Aorta (tissue), 5 donors: ENCODE data around the gene PALLD. TPM values are rescaled to one million over a fixed set of nuclear protein-coding genes. Genes with fewer than 3 reads are reported as not detected.

Source experiments
- ATAC-seq: fragments of 200-7000 bp; cut with Tn5 transposase; one replicate; pipeline ENCODE4 v1.9.1; 2022; ENCODE audit warnings: moderate library complexity; ENCODE audit not compliant: low FRiP score
- DNase-seq, 2 donors: peaks; one replicate each; pipeline ENCODE4 v3.0.0-alpha.2; 2020
- H3K27ac ChIP-seq, 2 donors: one replicate each; pipeline ENCODE4 v1.5.1; 2013; ENCODE audit warnings: low read length in 2 of 2, mild to moderate bottlenecking in 2 of 2, moderate library complexity in 2 of 2, control low read depth in 1 of 2, inconsistent platforms in 1 of 2, low read depth in 1 of 2
- H3K27me3 ChIP-seq, 2 donors: one replicate each; pipeline ENCODE4 v1.6.1; 2013; ENCODE audit warnings: control low read depth in 1 of 2, low read length in 1 of 2, mild to moderate bottlenecking in 1 of 2, moderate library complexity in 1 of 2; ENCODE audit not compliant: insufficient read depth in 2 of 2, control insufficient read depth in 1 of 2
- H3K36me3 ChIP-seq, 2 donors: one replicate each; pipeline ENCODE4 v1.6.1; 2013; ENCODE audit warnings: control low read depth in 1 of 2, low read length in 1 of 2, mild to moderate bottlenecking in 1 of 2; ENCODE audit not compliant: insufficient read depth in 2 of 2, control insufficient read depth in 1 of 2
- H3K4me1 ChIP-seq, 2 donors: one replicate each; pipeline ENCODE4 v1.6.1; 2013; ENCODE audit warnings: low read length in 2 of 2, control low read depth in 1 of 2, mild to moderate bottlenecking in 1 of 2, moderate library complexity in 1 of 2; ENCODE audit not compliant: insufficient read depth in 2 of 2, control insufficient read depth in 1 of 2
- H3K4me3 ChIP-seq, 2 donors: one replicate each; pipeline ENCODE4 v1.5.1; 2013; ENCODE audit warnings: low read length in 2 of 2, control low read depth in 1 of 2, mild to moderate bottlenecking in 1 of 2
- H3K9me3 ChIP-seq: one replicate; pipeline ENCODE4 v1.6.1; 2013; ENCODE audit warnings: mild to moderate bottlenecking, low read length; ENCODE audit not compliant: control insufficient read depth
- WGBS, 2 donors: extraction: QIAGEN DNeasy Blood & Tissue Kit; methylation state at CpG; one replicate each; pipeline ENCODE4 v1.1.7; 2013; 5-methylcytosine and 5-hydroxymethylcytosine counted together
- intact Hi-C, 2 donors: fragments of 100-400 bp; cut with DNase I; formaldehyde crosslinking; loops; one replicate each; pipeline versions ENCODE4 v1.14.2 to v1.15.0; 2022
- polyA plus RNA-seq, 2 donors: library from polyadenylated mRNA; stranded (reverse); fragments of 200-250 nt; gene quantifications; one replicate each; pipeline ENCODE4 v1.2.3, GENCODE V29; 2013
- total RNA-seq, 2 donors: library from RNA; stranded (reverse); fragmentation: NEBNext Ultra II Directional; extraction: Animal tissue kit (Norgen Biotek cat#: 25700); gene quantifications; one replicate each; pipeline ENCODE4 v1.2.1, GENCODE V29; 2021
- donor health status: healthy with polysubstance abuse.
- donor health status: Bipolar disorder and iron deficiency.
- donor health status: DM: no; HTN: no; CAD: no.
- donor health status: DM: no; HTN: no; CAD: no.
- donor health status: DM: yes; HTN: yes; CAD: no.

The PALLD gene
- total and polyA plus RNA-seq, 4 donors, result 253 to 626 (median 464) TPM

DNA sequence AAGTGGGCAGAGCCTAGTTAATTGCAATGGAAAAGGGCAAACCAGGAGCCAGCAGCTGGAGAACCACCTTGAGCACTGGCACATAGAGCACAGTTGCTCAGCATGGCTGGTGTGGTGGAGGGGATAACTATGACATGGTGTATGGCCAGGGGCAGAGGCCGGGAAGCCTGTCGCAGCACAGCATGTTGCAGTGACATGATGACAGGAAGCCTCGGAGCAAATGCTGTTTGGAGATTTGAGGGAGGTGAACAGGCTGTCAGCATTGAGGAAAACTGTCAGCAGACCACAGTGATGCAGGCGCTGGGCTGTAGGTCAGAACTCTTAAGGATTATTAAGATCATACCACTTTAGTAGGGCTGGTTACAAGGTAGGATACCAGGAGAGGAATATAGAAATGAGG, 284.5 kb downstream of the PALLD start:
- no peak for DNase-seq
- no peaks in the 10 kb centered on the region for H3K4me1 ChIP-seq
- no peaks in the 10 kb centered on the region for H3K36me3 ChIP-seq
- H3K4me3 ChIP-seq, result no peak overlapping the region
- ATAC-seq, result no peak
- no peaks in the 10 kb centered on the region for H3K9me3 ChIP-seq
- 83 to 87% methylated on average over 4 of the region's 4 CpGs for WGBS, 2 donors
- intact Hi-C loops, result no loop called here
- no peak overlapping the region for H3K27ac ChIP-seq
- H3K27me3 ChIP-seq, result no peaks in the 10 kb centered on the region

DNA sequence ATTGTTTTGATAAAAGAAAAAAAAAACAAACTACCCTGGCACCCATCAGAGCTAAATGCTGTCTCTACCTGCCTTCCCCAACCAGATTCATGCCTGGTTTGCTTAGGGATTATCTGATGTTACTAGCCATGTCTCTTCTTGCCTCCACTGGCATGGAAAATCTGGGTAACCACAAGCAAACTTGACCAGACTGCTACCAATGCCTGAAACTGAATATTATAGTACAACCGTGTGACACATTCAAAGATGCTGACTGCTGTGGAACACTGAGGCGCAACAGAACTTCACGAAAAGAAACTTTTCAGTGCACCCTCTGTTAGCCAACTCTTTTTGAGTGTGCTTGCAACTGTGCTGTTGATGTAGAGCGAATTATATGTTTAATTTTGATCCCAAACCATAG, 285.1 kb downstream of the PALLD start:
- H3K27ac ChIP-seq, result no peak overlapping the region
- H3K27me3 ChIP-seq, result no peaks in the 10 kb centered on the region
- H3K36me3 ChIP-seq, result no peaks in the 10 kb centered on the region
- H3K4me1 ChIP-seq, result no peaks in the 10 kb centered on the region
- DNase-seq, result no peak
- WGBS, 2 donors, result 75 to 90% methylated on average over 4 of the region's 4 CpGs
- H3K4me3 ChIP-seq, result no peak overlapping the region
- H3K9me3 ChIP-seq, result no peaks in the 10 kb centered on the region
- ATAC-seq, result no peak
- intact Hi-C loops, result no loop called here

DNA sequence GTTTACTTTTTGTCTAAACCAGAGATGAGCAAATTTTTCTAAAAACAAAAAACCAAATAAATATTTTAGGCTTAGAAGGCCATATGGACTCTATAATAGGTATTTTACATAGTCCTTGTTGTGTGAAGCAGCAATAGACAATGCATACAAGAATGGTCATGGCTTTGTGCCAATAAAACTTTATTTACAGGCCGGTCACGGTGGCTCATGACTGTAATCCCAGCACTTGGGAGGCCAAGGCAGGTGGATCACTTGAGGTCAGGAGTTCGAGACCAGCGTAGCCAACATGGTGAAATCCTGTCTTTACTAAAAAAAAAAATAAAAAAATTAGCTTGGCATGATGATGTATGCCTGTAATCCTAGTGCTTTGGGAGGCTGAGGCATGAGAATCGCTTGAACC, 285.6 kb downstream of the PALLD start:
- H3K4me1 ChIP-seq, result no peaks in the 10 kb centered on the region
- intact Hi-C loops, result no loop called here
- no peak overlapping the region for H3K27ac ChIP-seq
- WGBS, 2 donors, result 91 to 92% methylated on average over 5 of the region's 5 CpGs
- DNase-seq (no peak), ATAC-seq (no peak)
- no peaks in the 10 kb centered on the region for H3K36me3 ChIP-seq
- H3K4me3 ChIP-seq, result no peak overlapping the region
- H3K27me3 ChIP-seq, result no peaks in the 10 kb centered on the region
- no peaks in the 10 kb centered on the region for H3K9me3 ChIP-seq

DNA sequence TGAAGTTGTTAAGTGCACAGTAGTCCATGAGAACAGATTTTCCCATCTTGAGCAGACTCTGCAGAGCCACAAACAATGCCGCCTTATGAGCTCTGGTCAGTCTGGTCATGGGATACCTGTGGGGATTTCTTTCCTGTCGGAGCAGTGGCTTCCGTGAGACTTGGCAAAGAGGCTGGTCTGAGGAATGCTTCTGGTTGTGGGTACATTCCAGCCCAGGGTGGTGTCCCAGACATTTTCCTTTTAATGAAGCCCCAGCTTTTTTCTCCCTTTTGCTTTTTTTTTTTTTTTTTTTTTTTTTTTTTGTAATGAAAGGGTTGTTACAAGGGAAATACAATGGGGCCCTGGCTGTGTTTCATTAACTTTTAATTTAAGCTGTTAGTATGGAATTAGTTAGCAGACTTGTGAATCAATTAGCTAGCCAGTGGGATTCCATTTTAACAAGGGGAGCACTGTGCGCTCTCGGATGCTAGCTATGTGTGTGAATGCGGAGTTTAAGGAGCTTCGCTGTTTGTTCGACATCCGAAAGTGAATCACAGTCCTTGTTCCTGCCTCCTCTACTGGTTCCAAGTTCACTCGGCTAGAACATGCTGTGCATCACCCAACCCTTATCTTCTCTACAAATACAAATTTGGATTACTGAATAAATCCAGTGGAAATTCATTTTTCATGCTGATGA, 288.1 kb downstream of the PALLD start:
- Histone ChIP-seq H3K27ac (no peak overlapping the region), H3K9me3 (no peaks in the 10 kb centered on the region), H3K4me3 (no peak overlapping the region), H3K27me3 (no peaks in the 10 kb centered on the region), H3K4me1 (no peaks in the 10 kb centered on the region), H3K36me3 (no peaks in the 10 kb centered on the region)
- 51 to 61% methylated on average over 10 of the region's 10 CpGs for WGBS, 2 donors
- DNase-seq (no peak), ATAC-seq (peak; percentile 57)
- intact Hi-C loops, result no loop called here

DNA sequence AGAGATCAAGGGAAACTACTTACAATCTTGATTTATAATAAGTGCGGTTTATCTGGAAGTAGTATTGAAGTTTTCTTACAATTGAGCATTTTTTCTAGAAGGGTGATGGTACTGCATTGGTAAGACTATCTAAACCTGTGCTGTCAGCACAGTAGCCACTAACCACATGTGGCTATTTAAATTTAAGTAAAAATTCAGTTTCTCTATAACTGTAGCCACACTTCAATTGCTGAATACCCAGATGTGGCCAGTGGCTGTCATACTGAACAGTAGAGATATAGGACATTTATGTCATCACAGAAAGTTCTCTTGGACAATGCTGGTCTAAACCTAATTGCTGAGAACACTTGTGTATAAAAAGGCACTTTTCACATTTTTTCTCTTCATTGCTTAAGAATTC, 290.5 kb downstream of the PALLD start:
- no peaks in the 10 kb centered on the region for H3K4me1 ChIP-seq
- intact Hi-C loops, result no loop called here
- no peaks in the 10 kb centered on the region for H3K9me3 ChIP-seq
- ATAC-seq (no peak), DNase-seq (no peak)
- no peak overlapping the region for H3K4me3 ChIP-seq
- no peaks in the 10 kb centered on the region for H3K27me3 ChIP-seq
- 95 to 96% methylated on average over 1 of the region's 1 CpG for WGBS, 2 donors
- no peaks in the 10 kb centered on the region for H3K36me3 ChIP-seq
- no peak overlapping the region for H3K27ac ChIP-seq

DNA sequence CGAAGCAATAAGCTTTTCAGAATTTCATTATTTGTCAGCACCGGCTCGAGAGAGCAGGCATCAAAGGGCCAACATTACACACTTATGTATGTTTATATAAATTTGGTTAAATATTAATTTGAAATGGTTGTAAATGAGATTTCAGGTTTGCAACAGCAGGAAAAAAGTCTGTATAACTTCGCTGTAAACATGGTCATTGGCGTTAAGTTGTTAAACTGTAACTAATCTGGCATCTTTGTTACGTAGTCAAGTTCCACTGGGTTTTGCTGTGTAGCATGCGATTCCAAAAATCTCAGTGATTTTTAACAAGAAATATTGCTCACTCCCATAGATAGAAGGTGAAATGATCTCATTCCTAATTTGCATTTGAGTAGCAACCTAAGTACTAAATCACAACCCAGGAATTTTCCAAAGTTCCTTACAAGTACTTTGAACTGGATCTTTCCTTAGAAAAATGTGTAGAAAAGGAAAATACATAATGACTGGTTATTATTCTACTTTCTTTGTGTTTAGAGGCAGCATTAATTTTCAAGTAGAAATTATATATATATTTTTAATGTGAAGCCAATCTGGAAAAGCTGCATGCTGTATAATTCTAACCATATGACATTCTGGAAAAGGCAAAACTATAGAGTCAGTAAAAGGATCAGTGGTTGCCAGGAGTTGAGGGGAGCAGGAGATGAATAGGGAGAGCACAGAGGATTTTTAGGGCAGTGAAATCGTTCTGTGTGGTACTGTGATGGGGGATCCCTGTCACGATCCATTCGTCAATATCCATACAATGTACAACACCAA, 291.1 kb downstream of the PALLD start:
- H3K9me3 ChIP-seq, result no peaks in the 10 kb centered on the region
- ATAC-seq (no peak), DNase-seq (no peak)
- H3K36me3 ChIP-seq, result no peaks in the 10 kb centered on the region
- intact Hi-C loops, result no loop called here
- no peaks in the 10 kb centered on the region for H3K4me1 ChIP-seq
- WGBS, 2 donors, result 84 to 89% methylated on average over 10 of the region's 10 CpGs
- H3K4me3 ChIP-seq, result no peak overlapping the region
- no peaks in the 10 kb centered on the region for H3K27me3 ChIP-seq
- H3K27ac ChIP-seq, result no peak overlapping the region

DNA sequence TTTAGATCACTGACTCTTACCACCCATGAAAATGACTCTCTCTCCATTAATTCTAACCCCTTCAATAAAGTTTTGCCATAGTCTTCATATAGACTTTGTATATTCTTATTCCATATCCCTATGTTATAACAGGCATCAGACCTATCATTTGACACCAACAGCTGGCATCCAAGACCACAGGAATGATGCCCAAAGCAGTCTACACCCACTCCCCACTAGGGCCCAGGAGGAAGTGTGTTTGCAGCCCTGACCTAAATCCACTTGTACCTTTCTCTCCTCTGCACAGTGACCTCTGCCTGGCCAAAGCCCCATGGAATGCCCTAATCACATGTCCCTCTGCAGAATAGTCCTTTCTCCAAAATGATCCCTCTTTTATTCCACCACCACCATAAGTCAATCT, 294.0 kb downstream of the PALLD start:
- Histone ChIP-seq H3K36me3 (no peaks in the 10 kb centered on the region), H3K9me3 (no peaks in the 10 kb centered on the region), H3K4me1 (no peaks in the 10 kb centered on the region), H3K27me3 (no peaks in the 10 kb centered on the region), H3K27ac (no peak overlapping the region), H3K4me3 (no peak overlapping the region)
- intact Hi-C loops, result no loop called here
- no peak for DNase-seq
- ATAC-seq, result no peak

DNA sequence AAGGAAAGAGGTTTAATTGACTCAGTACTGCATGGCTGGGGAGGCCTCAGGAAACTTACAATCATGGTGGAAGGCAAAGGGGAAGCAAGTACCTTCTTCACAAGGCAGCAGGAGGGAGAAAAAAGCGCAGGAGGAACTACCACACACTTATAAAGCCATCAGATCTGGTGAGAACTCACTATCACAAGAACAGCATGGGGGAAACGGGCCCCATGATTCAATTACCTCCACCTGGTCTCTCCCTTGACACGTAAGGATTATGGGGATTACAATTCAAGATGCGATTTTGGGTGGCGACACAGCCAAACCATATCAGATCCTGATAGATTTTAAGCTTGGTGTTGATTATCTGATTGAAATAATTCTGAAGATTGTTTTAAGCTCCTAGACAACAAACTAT, 294.5 kb downstream of the PALLD start:
- no peaks in the 10 kb centered on the region for H3K4me1 ChIP-seq
- no peaks in the 10 kb centered on the region for H3K9me3 ChIP-seq
- no peak for DNase-seq
- WGBS, 2 donors, result 95 to 97% methylated on average over 5 of the region's 5 CpGs
- ATAC-seq, result no peak
- H3K4me3 ChIP-seq, result no peak overlapping the region
- intact Hi-C loops, result no loop called here
- no peak overlapping the region for H3K27ac ChIP-seq
- H3K36me3 ChIP-seq, result no peaks in the 10 kb centered on the region
- no peaks in the 10 kb centered on the region for H3K27me3 ChIP-seq

DNA sequence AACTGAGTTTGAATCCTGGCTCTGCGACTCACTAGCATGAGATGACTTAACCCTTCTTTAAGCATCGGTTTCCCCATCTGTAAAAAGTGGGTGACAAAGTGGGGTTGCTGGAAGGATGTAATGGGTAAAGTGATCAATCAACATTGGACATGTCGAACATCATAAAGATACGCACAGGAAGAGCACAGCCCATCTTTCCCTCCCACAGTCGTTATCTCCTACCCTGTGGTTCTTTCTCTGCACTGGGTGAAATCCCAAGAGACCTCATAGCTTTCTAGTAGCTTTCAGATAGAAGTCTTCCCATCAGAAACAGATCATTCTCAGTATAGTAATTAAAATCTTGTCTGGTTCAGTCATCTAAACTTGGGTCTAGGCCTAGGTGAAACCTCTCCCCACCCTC, 296.7 kb downstream of the PALLD start:
- Histone ChIP-seq H3K36me3 (no peaks in the 10 kb centered on the region), H3K4me3 (no peak overlapping the region), H3K4me1 (no peaks in the 10 kb centered on the region), H3K9me3 (no peaks in the 10 kb centered on the region), H3K27me3 (no peaks in the 10 kb centered on the region), H3K27ac (no peak overlapping the region)
- DNase-seq (no peak), ATAC-seq (no peak)
- WGBS, 2 donors, result 94 to 96% methylated on average over 5 of the region's 5 CpGs
- intact Hi-C loops, result no loop called here
